HG02759 (cell line): ENCODE measurements around the gene STT3A.

Experiments
- ATAC-seq: cut with Tn5 transposase; IDR thresholded peaks from one replicate; pipeline ENCODE4 v1.9.1; 2021; ENCODE audit warnings: mild to moderate bottlenecking, moderate library complexity; ENCODE audit not compliant: unreplicated experiment

STT3A gene

DNA sequence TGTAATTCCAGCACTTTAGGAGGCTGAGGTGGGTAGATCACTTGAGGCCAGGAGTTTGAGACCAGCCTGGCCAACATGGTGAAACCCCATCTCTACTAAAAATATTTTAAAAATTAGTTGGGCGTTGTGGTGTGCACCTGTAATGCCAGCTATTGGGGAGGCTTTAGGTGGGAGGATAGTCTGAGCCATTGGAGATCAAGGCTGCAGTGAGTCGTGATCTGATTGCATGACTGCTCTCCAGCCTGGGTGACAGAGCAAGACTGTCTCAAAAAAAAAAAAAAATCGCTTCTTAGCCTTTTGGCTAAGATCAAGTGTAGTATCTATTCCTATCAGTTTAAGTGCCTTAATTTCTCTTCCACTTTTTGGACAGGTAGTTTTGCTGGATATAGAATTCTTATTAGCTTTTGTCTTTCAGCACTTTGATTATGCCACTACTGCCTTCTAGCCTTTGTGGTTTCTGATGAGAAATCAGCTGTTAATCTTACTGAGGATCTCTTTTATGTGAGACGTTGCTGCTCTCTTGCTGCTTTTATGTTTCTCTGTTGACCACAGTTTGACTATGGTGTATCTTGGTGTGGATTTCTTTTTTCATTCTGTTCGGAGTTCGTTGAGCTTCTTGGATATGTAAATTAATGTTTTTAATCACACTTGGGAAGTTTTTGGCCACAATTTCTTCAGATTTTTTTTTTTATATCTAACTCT is 57.0 kb downstream of the STT3A start:
- ATAC-seq: no peak

- ATAC-seq: no peak
Observed at GRCh38 chr11:125662689-125663088, 70.0 kb downstream of the STT3A start.

DNA sequence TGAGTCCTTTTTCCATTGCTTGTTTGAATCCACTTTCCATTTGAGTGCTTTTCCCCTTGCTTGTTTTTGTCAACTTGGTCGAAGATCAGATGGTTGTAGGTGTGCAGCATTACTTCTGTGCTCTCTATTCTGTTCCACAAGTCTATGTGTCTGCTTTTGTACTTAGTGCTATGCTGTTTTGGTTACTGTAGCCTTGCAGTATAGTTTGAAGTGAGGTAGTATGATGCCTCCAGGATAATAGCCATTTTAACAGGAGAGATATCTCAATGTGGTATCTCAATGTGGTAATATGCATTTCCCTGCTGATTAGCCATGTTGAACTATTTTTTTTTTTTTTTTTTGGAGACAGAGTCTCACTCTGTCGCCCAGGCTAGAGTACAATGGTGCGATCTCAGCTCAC is 71.3 kb downstream of the STT3A start:
- no peak for ATAC-seq

GRCh38 chr11:125667151-125667550 is 74.5 kb downstream of the STT3A start:
- no peak for ATAC-seq

GRCh38 chr11:125670172-125670571 is 77.5 kb downstream of the STT3A start:
- no peak for ATAC-seq

DNA sequence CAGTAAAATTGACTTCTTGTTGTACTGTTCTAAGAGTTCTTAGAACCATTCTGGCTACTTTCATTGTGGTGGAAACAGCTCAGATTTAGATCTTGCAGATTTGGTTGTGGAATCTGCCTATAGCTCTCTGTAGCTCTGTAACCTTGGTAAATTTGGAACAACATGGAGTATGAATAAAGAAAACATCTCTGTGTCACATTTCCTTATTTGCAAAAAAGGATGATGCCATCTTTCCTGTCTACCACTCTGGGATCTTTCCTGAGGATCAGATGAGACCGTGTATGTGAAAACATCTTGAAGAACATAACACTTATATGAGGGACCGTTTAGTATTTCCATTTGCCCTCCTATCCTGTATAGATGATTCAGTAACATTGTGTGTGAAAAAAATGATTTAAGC is 78.9 kb downstream of the STT3A start:
- ATAC-seq: no peak
